Skin of body (tissue), 2 donors: ENCODE results near the gene HOXA10. TPM values are rescaled to one million over a fixed set of nuclear protein-coding genes. Genes with fewer than 3 reads are reported as not detected.
A peak's percentile ranks its signal among the peaks of the same experiment; 100 is the strongest.

Experiments used
- DNase-seq: peaks from one replicate; lab custom pipeline; 2025; lab: John Stamatoyannopoulos, UW
- total RNA-seq: library from RNA; depleted of rRNA; stranded (reverse); fragments of >200 nt; gene quantifications from one replicate; pipeline ENCODE4 v1.2.3, GENCODE V29; 2014

Gene HOXA10
- total RNA-seq, 1 donor from 2014 or later: 2.8 TPM

- no peak for DNase-seq
These were observed 16.3 kb downstream of the HOXA10 start for GRCh38 chr7:27157702-27158431.

- DNase-seq: no peak
These were observed 17.0 kb downstream of the HOXA10 start for GRCh38 chr7:27156916-27157701.

GRCh38 chr7:27156508-27156898, 17.6 kb downstream of the HOXA10 start, which contains the start of gene HOXA7:
TSS of gene HOXA7 (minus strand) at chr7:27156675. CDS start at chr7:27156545, 130 bp downstream.
- DNase-seq: no peak

DNA sequence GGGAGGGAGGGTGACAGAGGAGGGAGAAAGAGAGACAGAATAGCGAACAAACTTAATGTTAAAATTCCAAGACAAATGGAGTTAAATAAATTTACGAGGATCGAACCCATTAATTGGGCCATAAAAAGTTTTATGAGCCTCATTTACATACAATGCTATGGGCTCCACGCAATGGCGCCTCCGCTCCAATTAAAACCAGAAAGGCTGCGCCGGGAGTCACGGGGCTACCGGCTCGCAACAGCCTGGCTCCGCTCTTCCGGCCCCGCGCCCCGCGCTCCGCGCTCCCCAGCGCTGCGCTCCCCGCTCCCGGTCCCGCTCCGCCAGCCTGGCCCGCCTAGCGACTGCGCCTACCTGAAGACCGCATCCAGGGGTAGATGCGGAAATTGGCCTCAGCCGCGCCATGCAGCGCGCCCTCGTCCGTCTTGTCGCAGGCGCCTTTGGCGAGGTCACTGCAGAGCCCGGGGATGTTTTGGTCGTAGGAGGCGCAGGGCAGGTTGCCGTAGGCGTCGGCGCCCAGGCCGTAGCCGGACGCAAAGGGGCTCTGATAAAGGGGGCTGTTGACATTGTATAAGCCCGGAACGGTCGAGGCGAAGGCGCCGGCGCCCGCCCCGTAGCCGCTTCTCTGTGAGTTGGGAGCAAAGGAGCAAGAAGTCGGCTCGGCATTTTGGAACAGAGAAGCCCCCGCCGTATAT, 18.2 kb downstream of the HOXA10 start:
- DNase-seq: no peak

DNA sequence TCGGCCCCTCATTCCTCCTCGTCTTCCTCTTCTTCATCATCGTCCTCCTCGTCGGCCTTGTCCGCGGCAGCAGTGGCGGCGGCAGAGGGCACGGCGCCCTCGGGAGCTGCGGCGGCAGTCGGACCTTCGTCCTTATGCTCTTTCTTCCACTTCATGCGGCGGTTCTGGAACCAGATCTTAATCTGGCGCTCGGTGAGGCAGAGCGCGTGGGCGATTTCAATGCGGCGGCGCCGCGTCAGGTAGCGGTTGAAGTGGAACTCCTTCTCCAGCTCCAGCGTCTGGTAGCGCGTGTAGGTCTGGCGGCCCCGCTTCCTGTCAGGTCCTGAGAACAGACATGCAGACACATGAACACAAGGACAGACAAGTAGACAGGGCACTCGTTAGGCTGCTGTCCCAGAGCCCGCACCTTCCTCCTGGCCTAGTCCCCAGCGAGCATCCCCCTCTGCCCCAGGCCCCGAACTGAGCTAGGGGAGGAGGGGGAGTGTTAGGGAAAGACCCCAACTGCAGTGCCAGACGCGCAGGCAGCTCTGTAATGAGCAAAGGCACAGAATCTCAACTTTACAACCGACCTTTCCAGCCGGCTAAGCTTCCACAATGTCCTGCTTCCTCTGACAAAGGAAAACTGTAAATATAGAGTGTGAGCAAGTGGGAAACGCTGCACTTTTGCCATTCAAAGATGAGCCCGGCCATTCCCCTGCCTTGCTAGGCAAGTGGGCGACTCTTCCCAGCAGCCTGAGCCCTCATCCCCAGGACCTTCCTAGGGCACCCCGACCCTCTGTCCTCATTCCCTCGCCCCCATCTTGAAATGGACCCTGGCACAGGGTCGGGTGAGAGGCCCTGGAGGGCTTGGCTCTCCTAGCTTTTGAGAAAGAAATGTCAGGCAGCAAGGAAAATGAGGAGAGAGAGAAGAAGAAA, 19.0 kb downstream of the HOXA10 start:
- no peak for DNase-seq

- no peak for DNase-seq
These were observed 19.8 kb downstream of the HOXA10 start for GRCh38 chr7:27154369-27154768.

DNA sequence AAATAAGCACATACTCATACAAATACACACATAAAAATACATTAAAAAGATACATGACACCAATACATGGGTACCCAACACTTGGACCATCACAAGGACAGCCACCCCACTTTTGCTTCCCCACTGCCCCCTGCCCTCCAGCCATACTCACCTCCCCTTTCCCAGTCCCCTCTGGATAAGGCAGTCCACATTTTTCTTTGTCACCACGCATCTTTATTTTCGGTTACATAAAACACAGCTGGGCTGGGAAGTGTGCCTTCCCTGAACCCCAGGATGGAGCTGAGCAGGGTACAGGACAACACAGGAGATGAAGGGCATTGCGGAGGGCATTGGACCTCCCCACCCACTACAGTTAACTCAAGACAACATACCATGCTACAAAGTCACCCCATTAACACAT, 20.6 kb downstream of the HOXA10 start:
- DNase-seq: no peak

DNA sequence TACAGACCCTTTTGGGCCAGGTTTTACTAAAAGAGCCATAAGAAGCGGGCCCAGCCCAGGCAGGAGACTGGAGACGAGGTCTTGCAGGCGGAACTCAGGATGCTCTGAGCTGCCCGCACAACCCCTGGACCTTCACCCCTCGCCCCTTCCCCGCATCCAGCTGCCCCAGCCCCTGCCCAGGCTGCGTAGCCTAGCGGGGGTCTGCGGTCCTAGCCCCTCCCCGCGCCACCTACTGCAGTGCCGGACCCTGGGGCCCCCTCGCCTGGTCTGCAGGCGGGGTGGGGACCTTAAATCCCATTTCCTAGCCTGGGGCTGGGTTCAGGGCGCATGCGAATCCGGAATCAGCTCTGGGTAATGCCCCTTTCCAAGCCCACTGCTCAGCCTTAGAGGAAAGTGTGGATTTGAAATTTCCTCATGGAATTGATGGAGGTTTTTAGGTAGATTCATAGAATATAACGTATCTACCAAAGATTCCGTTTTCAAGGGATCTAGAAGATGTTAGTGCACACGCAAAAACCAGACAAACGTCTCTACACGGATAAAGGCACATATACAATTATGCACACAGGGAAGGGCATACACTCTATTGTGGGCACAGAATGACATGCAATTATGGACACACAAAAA, 21.2 kb downstream of the HOXA10 start:
- no peak for DNase-seq

GRCh38 chr7:27151931-27152815, 21.9 kb downstream of the HOXA10 start, which contains the start of gene HOXA3:
TSS of gene HOXA3 (minus strand) at chr7:27152583. CDS start at chr7:27110640, 41,943 bp downstream.
- peak; percentile 62 for DNase-seq

GRCh38 chr7:27151341-27151930, 22.7 kb downstream of the HOXA10 start:
- DNase-seq: no peak

GRCh38 chr7:27150568-27151340, 23.4 kb downstream of the HOXA10 start:
- peak; percentile 73 for DNase-seq

DNA sequence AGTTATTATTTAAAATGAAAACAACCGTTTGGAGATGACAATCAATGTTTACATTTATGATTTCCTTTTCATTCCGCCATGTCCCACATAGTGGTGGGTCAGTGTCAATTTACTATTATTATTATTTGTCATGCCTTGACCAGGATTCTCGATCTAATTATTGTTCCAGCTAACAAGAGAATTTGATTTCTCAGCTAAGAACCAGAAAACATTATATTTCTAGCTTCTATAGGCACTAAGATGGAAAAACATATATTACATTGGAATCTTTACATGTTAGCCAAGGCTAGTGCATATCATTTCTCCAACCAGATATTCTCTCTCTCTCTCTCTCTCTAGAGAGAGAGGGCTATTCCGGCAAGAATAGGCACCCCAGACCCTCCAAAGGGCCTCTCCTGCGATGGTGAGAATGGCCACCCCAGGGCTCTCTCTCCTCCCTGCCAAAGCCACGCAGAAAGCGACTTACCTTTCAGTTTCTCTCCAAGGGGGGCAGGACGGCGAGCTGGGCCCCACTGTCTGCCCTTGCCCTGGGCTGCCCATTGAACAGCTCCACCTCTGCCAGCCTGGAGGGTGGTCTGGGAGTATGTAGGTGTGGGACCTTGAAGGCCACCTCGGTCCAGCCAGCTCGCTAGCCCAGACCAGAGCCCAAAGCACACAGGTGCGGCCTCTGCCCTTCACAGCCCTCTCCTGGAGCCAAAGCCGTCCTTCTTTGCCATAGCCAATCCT, 24.1 kb downstream of the HOXA10 start:
- DNase-seq: no peak

- DNase-seq: no peak
These were observed 25.1 kb downstream of the HOXA10 start for GRCh38 chr7:27148756-27149641.

DNA sequence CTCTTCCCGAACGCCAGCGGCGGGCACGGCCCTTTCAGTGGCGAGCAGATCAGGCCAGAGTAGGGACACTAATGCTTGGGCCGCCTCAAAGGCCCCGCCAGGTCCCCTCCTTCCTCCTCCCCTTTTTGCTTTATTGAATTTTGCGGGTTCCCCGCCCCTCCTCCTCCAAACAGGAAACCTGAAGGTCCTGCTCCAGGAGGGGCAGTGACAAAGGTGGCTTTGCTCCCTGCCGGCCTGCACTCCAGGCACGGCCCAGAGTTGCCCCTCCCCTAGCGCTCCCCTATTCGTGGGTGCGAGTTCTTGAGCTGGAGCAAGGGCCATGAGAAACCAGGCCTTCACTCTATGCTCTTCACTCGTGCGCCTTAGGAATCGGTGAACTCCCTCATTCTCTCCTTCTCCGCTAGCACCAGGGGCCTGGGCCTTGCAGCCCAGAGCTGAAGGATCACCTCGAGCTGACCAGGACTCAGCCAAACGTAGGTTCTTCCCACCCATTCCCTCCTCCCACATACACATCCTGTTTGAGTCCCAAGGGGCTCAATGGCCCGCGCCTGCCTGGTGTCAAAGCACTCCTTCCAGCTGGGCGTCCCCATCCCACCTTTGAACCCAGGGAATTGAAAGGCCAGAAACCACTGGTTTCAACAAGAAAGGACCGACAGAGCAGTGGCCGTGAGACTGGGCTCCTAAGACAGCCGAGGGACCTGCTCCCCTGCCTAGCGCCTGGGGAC, 25.9 kb downstream of the HOXA10 start:
- DNase-seq: no peak

DNA sequence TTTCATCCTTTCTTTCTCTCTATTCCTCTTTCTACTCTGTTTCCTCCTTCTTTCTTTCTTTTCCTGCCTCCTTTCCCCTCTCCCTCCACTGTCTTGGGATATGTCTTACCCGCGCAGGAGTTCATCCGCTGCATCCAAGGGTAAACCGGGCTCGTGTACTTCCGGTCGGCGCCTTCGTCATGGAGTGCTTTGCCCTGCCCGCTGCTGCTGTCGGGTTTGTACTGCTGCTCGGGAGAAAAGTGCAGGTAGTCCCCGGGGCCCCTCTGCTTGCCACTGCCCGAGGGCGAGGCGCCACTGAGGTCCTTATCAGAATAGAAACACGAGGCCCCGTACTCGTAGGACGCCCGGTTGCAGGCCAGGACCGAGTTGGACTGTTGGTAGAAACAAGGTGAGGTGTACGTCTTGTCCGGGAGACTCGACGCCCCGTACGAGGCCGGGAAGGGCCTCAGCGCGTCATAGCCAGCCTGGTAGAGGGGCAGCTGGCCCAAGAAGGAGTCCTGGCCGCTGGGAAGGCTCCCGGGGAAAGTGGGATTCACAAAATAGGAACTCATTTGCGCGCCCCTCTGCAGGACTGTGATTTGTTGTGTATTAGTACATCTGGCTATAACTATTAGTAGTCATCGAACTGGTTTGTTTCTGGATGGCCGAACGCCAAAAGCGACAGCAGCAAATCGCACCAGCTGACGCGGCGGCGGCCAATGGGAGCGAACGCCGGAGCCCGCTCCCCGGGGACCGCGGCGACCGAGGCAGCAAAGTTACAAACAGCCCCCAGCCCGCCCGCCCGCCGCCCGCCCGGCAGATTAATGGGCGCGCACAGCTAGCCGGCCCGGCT, 26.7 kb downstream of the HOXA10 start, which contains the start of gene HOXA6:
Gene HOXA6, minus strand, starts transcription at position 576 of the 832 bp plus-strand sequence. Its CDS starts 25 bp downstream, at position 551.
- no peak for DNase-seq
